ENCODE results near the gene SNX5. TPM values are rescaled to one million over a fixed set of nuclear protein-coding genes. Genes with fewer than 3 reads are reported as not detected.

The SNX5 gene
- total RNA-seq, 1 donor from 2014 or later = 102 TPM

- Histone ChIP-seq H3K4me1 (peaks cover 73% of the 10 kb centered on the region), H3K9me3 (no peaks in the 10 kb centered on the region), H3K27me3 (ENCODE audit: low read depth) (no peaks in the 10 kb centered on the region), H3K27ac (peak overlapping the region; percentile 42), H3K4me3 (no peak overlapping the region), H3K36me3 (peaks cover 40% of the 10 kb centered on the region)
- peak in 1 of 2 donors; percentile 57 for ATAC-seq
- DNase-seq = no peak
- intact Hi-C loops (cut with DNase I) = no loop called here
- no peak for TF ChIP-seq CTCF (IDR thresholded peaks at IDR 0.05)
Measured at GRCh38 chr20:17957505-17958363, 10.9 kb downstream of the SNX5 start.

GRCh38 chr20:17956099-17956685, 12.4 kb downstream of the SNX5 start:
- intact Hi-C loops (cut with DNase I) = no loop called here
- Histone ChIP-seq H3K36me3 (peaks cover 55% of the 10 kb centered on the region), H3K4me3 (no peak overlapping the region), H3K4me1 (peaks cover 57% of the 10 kb centered on the region), H3K27me3 (ENCODE audit: low read depth) (no peaks in the 10 kb centered on the region), H3K9me3 (no peaks in the 10 kb centered on the region), H3K27ac (peak overlapping the region; percentile 19)
- TF ChIP-seq CTCF (IDR thresholded peaks at IDR 0.05) = no peak
- DNase-seq (no peak), ATAC-seq (no peak)

- ATAC-seq = no peak
- intact Hi-C loops (cut with DNase I) = no loop called here
- peaks cover 48% of the 10 kb centered on the region for H3K4me1 ChIP-seq
Measured at GRCh38 chr20:17955302-17955701, 13.3 kb downstream of the SNX5 start.

GRCh38 chr20:17953935-17954334, 14.7 kb downstream of the SNX5 start:
- Histone ChIP-seq H3K36me3 (peaks cover 78% of the 10 kb centered on the region), H3K4me3 (no peak overlapping the region), H3K9me3 (no peaks in the 10 kb centered on the region), H3K4me1 (peaks cover 35% of the 10 kb centered on the region), H3K27me3 (ENCODE audit: low read depth) (no peaks in the 10 kb centered on the region), H3K27ac (peak overlapping the region; percentile 25)
- DNase-seq = no peak
- intact Hi-C loops (cut with DNase I) = no loop called here
- ATAC-seq = no peak
- TF ChIP-seq CTCF (IDR thresholded peaks at IDR 0.05) = no peak

More at GRCh38 chr20:17955302-17955701, 13.3 kb downstream of the SNX5 start:
- no peak for DNase-seq
- H3K36me3 ChIP-seq = peaks cover 64% of the 10 kb centered on the region
- no peak for TF ChIP-seq CTCF (IDR thresholded peaks at IDR 0.05)
- no peaks in the 10 kb centered on the region for H3K9me3 ChIP-seq
- peak overlapping the region; percentile 19 for H3K27ac ChIP-seq
- H3K27me3 ChIP-seq (ENCODE audit: low read depth) = no peaks in the 10 kb centered on the region
- H3K4me3 ChIP-seq = no peak overlapping the region

GRCh38 chr20:17952692-17953684, 15.6 kb downstream of the SNX5 start:
- no peaks in the 10 kb centered on the region for H3K9me3 ChIP-seq
- intact Hi-C loops (cut with DNase I) = no loop called here

More at GRCh38 chr20:17952692-17953684, 15.6 kb downstream of the SNX5 start:
- DNase-seq = no peak
- Histone ChIP-seq H3K27me3 (ENCODE audit: low read depth) (no peaks in the 10 kb centered on the region), H3K27ac (no peak overlapping the region), H3K4me1 (peaks cover 25% of the 10 kb centered on the region), H3K36me3 (peaks cover 87% of the 10 kb centered on the region), H3K4me3 (no peak overlapping the region)
- no peak for TF ChIP-seq CTCF (IDR thresholded peaks at IDR 0.05)
- ATAC-seq = peak; percentile 65 to 72
